SK-N-SH treated with all-trans-retinoic acid at 6 μM for 48 hours (cell line): ENCODE results near the gene SPOCK2.

Experiments
- ATAC-seq: fragments of 200-7000 bp; cut with Tn5 transposase; 3 replicates; pipeline ENCODE4 v1.9.1; 2020; ENCODE audit warnings: mild to moderate bottlenecking, moderate library complexity
- ARNTL ChIP-seq: fragments of 450-650 bp; formaldehyde crosslinking; IDR thresholded peaks from 2 replicates; pipeline ENCODE4 v1.5.0; 2020; ENCODE audit warnings: low read depth, mild to moderate bottlenecking, moderate library complexity, borderline replicate concordance
- BACH2 ChIP-seq: fragments of 250-450 bp; sonication (Bioruptor Pico); IDR thresholded peaks from 2 replicates; pipeline ENCODE4 v1.9.0; 2021; ENCODE audit warnings: mild to moderate bottlenecking, borderline replicate concordance
- CREB5 ChIP-seq: fragments of 250-450 bp; sonication (Bioruptor Pico); IDR thresholded peaks from 2 replicates; pipeline ENCODE4 v1.5.1; 2020; ENCODE audit warnings: low read depth, mild to moderate bottlenecking, moderate library complexity
- CSDC2 ChIP-seq: fragments of 250-450 bp; sonication (Bioruptor Pico); IDR thresholded peaks from 2 replicates; pipeline ENCODE4 v1.5.0; 2020; ENCODE audit warnings: mild to moderate bottlenecking, moderate library complexity
- ESRRG ChIP-seq: fragments of 250-450 bp; sonication (Bioruptor Pico); IDR thresholded peaks from 2 replicates; pipeline ENCODE4 v1.6.1; 2021; ENCODE audit warnings: mild to moderate bottlenecking
- GLIS3 ChIP-seq: fragments of 250-450 bp; sonication (Bioruptor Pico); IDR thresholded peaks from 2 replicates; pipeline ENCODE4 v1.5.0; 2020; ENCODE audit warnings: mild to moderate bottlenecking, moderate library complexity
- ISL1 ChIP-seq: fragments of 250-450 bp; sonication (Bioruptor Pico); IDR thresholded peaks from 2 replicates; pipeline ENCODE4 v2.1.2; 2022; ENCODE audit warnings: mild to moderate bottlenecking, moderate library complexity
- OSR1 ChIP-seq: fragments of 250-450 bp; sonication (Bioruptor Pico); IDR thresholded peaks from 2 replicates; pipeline ENCODE4 v1.8.0; 2022; ENCODE audit warnings: moderate library complexity, mild to moderate bottlenecking, inconsistent platforms
- POU6F1 ChIP-seq: fragments of 250-450 bp; sonication (Bioruptor Pico); IDR thresholded peaks from 2 replicates; pipeline ENCODE4 v1.8.0; 2021; ENCODE audit warnings: low read depth, mild to moderate bottlenecking, moderate library complexity, borderline replicate concordance
- PPARA ChIP-seq: fragments of 250-450 bp; sonication (Bioruptor Pico); IDR thresholded peaks from 2 replicates; pipeline ENCODE4 v1.5.0; 2020; ENCODE audit warnings: mild to moderate bottlenecking, borderline replicate concordance
- RARB ChIP-seq: fragments of 250-450 bp; sonication (Bioruptor Pico); IDR thresholded peaks from 2 replicates; pipeline ENCODE4 v1.8.0; 2021; ENCODE audit warnings: mild to moderate bottlenecking, moderate library complexity
- SNAI2 ChIP-seq: fragments of 250-450 bp; sonication (Bioruptor Pico); IDR thresholded peaks from 2 replicates; pipeline ENCODE4 v1.5.0; 2020; ENCODE audit warnings: mild to moderate bottlenecking, moderate library complexity
- TCF4 ChIP-seq: fragments of 250-450 bp; sonication (Bioruptor Pico); IDR thresholded peaks from 2 replicates; pipeline ENCODE4 v1.8.0; 2021; ENCODE audit warnings: mild to moderate bottlenecking, moderate library complexity, borderline replicate concordance
- TOX ChIP-seq: fragments of 250-450 bp; sonication (Bioruptor Pico); IDR thresholded peaks from 2 replicates; pipeline ENCODE4 v1.8.0; 2021; ENCODE audit warnings: mild to moderate bottlenecking, moderate library complexity, borderline replicate concordance
- ZC3H10 ChIP-seq: fragments of 250-450 bp; sonication (Bioruptor Pico); IDR thresholded peaks from 2 replicates; pipeline ENCODE4 v1.5.1; 2021; ENCODE audit warnings: mild to moderate bottlenecking, moderate library complexity
- ZFP3 ChIP-seq: fragments of 250-450 bp; sonication (Bioruptor Pico); IDR thresholded peaks from 2 replicates; pipeline ENCODE4 v1.5.0; 2020; ENCODE audit warnings: mild to moderate bottlenecking, moderate library complexity
- ZNF565 ChIP-seq: fragments of 450-650 bp; formaldehyde crosslinking; conservative IDR thresholded peaks from 2 replicates; pipeline ENCODE4 v1.5.0; 2020; ENCODE audit warnings: low read depth, mild to moderate bottlenecking, moderate library complexity
- ZNF70 ChIP-seq: fragments of 450-650 bp; formaldehyde crosslinking; IDR thresholded peaks from 2 replicates; pipeline ENCODE4 v1.5.0; 2020; ENCODE audit warnings: mild to moderate bottlenecking, moderate library complexity
- ZNF8 ChIP-seq: fragments of 450-650 bp; formaldehyde crosslinking; IDR thresholded peaks from 2 replicates; pipeline ENCODE4 v1.5.0; 2020; ENCODE audit warnings: mild to moderate bottlenecking, moderate library complexity
- TF ChIP-seq, protein P1 (sequence below): fragments of 250-450 bp; sonication (Bioruptor Pico); IDR thresholded peaks from 2 replicates; pipeline ENCODE4 v1.5.1; 2021; ENCODE audit warnings: mild to moderate bottlenecking, moderate library complexity
- TF ChIP-seq, protein P2 (sequence below): fragments of 250-450 bp; sonication (Bioruptor Pico); IDR thresholded peaks from 2 replicates; pipeline ENCODE4 v1.8.0; 2020; ENCODE audit warnings: mild to moderate bottlenecking, moderate library complexity, borderline replicate concordance
- TF ChIP-seq, protein P3 (sequence below): fragments of 250-450 bp; sonication (Bioruptor Pico); IDR thresholded peaks from 2 replicates; pipeline ENCODE4 v1.5.0; 2020; ENCODE audit warnings: mild to moderate bottlenecking, moderate library complexity

The SPOCK2 gene

DNA sequence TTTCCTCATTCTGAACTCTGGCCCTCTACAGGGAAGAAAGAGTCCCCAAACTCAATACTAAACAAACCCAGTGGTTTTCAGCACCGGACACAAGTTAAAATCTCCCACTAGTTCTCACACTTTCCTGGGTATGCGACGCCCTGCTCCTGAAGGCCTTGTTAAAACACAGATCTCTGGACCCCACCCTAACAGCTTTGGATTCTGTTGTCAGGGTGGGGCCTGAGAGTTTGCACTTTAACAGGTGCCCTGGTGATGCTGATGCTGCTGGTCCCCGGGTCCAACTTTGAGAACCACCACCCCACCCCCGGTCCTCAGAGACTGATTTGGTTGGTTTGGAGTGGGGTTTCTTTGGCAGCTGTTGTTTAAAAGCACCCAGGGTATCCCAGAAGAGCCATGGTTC is 62.5 kb downstream of the SPOCK2 start:
- no peak for TF ChIP-seq ZC3H10 (CRISPR knock-in tag)
- no peak for TF ChIP-seq CSDC2 (CRISPR knock-in tag)
- no peak for TF ChIP-seq ISL1
- TF ChIP-seq PPARA = no peak
- TF ChIP-seq SNAI2 (CRISPR knock-in tag) = no peak
- no peak for TF ChIP-seq ESRRG (CRISPR knock-in tag)
- TF ChIP-seq, protein P1, sequence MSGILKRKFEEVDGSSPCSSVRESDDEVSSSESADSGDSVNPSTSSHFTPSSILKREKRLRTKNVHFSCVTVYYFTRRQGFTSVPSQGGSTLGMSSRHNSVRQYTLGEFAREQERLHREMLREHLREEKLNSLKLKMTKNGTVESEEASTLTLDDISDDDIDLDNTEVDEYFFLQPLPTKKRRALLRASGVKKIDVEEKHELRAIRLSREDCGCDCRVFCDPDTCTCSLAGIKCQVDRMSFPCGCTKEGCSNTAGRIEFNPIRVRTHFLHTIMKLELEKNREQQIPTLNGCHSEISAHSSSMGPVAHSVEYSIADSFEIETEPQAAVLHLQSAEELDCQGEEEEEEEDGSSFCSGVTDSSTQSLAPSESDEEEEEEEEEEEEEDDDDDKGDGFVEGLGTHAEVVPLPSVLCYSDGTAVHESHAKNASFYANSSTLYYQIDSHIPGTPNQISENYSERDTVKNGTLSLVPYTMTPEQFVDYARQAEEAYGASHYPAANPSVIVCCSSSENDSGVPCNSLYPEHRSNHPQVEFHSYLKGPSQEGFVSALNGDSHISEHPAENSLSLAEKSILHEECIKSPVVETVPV (CRISPR knock-in tag) = no peak
- TF ChIP-seq GLIS3 = no peak
- no peak for TF ChIP-seq OSR1
- no peak for TF ChIP-seq ZNF8 (CRISPR knock-in tag)
- no peak for TF ChIP-seq BACH2 (CRISPR knock-in tag)
- no peak for TF ChIP-seq CREB5
- TF ChIP-seq TCF4 = no peak
- TF ChIP-seq TOX (CRISPR knock-in tag) = no peak
- TF ChIP-seq ZFP3 = no peak
- TF ChIP-seq ARNTL = no peak
- TF ChIP-seq, protein P2, sequence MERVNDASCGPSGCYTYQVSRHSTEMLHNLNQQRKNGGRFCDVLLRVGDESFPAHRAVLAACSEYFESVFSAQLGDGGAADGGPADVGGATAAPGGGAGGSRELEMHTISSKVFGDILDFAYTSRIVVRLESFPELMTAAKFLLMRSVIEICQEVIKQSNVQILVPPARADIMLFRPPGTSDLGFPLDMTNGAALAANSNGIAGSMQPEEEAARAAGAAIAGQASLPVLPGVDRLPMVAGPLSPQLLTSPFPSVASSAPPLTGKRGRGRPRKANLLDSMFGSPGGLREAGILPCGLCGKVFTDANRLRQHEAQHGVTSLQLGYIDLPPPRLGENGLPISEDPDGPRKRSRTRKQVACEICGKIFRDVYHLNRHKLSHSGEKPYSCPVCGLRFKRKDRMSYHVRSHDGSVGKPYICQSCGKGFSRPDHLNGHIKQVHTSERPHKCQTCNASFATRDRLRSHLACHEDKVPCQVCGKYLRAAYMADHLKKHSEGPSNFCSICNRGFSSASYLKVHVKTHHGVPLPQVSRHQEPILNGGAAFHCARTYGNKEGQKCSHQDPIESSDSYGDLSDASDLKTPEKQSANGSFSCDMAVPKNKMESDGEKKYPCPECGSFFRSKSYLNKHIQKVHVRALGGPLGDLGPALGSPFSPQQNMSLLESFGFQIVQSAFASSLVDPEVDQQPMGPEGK (CRISPR knock-in tag) = no peak
- TF ChIP-seq, all 23 proteins: peak for 0
- ATAC-seq = no peak

GRCh38 chr10:72025400-72025799 is 63.0 kb downstream of the SPOCK2 start:
- TF ChIP-seq, protein P3, sequence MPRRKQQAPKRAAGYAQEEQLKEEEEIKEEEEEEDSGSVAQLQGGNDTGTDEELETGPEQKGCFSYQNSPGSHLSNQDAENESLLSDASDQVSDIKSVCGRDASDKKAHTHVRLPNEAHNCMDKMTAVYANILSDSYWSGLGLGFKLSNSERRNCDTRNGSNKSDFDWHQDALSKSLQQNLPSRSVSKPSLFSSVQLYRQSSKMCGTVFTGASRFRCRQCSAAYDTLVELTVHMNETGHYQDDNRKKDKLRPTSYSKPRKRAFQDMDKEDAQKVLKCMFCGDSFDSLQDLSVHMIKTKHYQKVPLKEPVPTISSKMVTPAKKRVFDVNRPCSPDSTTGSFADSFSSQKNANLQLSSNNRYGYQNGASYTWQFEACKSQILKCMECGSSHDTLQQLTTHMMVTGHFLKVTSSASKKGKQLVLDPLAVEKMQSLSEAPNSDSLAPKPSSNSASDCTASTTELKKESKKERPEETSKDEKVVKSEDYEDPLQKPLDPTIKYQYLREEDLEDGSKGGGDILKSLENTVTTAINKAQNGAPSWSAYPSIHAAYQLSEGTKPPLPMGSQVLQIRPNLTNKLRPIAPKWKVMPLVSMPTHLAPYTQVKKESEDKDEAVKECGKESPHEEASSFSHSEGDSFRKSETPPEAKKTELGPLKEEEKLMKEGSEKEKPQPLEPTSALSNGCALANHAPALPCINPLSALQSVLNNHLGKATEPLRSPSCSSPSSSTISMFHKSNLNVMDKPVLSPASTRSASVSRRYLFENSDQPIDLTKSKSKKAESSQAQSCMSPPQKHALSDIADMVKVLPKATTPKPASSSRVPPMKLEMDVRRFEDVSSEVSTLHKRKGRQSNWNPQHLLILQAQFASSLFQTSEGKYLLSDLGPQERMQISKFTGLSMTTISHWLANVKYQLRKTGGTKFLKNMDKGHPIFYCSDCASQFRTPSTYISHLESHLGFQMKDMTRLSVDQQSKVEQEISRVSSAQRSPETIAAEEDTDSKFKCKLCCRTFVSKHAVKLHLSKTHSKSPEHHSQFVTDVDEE = no peak
- TF ChIP-seq CSDC2 (CRISPR knock-in tag) (no peak), ZNF565 (CRISPR knock-in tag) (no peak), POU6F1 (no peak), ZFP3 (no peak), BACH2 (CRISPR knock-in tag) (no peak), TCF4 (no peak), GLIS3 (no peak), TOX (CRISPR knock-in tag) (no peak), ZNF70 (CRISPR knock-in tag) (no peak), ZC3H10 (CRISPR knock-in tag) (no peak), ZNF8 (CRISPR knock-in tag) (no peak), CREB5 (no peak), OSR1 (no peak), RARB (CRISPR knock-in tag) (no peak), PPARA (no peak), SNAI2 (CRISPR knock-in tag) (no peak)
- TF ChIP-seq, protein P2 (CRISPR knock-in tag) = no peak
- TF ChIP-seq, protein P1 (CRISPR knock-in tag) = no peak
- no peak for ATAC-seq
